Activated naive CD8-positive, alpha-beta T cell (primary cell): Measurements from ENCODE around the gene TRAF3IP1.
A peak's percentile ranks its signal among the peaks of the same experiment; 100 is the strongest.
"Not testable (repeated sequence)": the region's sequence is repeated elsewhere in the genome, so short reads cannot be mapped to it uniquely, and the experiment has no call there.

Experiments
- H3K27ac Mint-ChIP-seq: one replicate; pipeline ENCODE4 v1.8.0; 2021; ENCODE audit warnings: mixed read lengths
- H3K27me3 Mint-ChIP-seq: one replicate; pipeline ENCODE4 v1.8.0; 2021; ENCODE audit warnings: mixed read lengths
- H3K36me3 Mint-ChIP-seq: one replicate; pipeline ENCODE4 v1.8.0; 2021; ENCODE audit warnings: mixed read lengths
- H3K4me1 Mint-ChIP-seq: one replicate; pipeline ENCODE4 v1.8.0; 2021; ENCODE audit warnings: low read depth, mixed read lengths
- H3K4me3 Mint-ChIP-seq: one replicate; pipeline ENCODE4 v1.8.0; 2021; ENCODE audit warnings: mild to moderate bottlenecking, mixed read lengths
- H3K9me3 Mint-ChIP-seq: one replicate; pipeline ENCODE4 v1.8.0; 2021; ENCODE audit warnings: low read depth, mixed read lengths

The TRAF3IP1 gene

DNA sequence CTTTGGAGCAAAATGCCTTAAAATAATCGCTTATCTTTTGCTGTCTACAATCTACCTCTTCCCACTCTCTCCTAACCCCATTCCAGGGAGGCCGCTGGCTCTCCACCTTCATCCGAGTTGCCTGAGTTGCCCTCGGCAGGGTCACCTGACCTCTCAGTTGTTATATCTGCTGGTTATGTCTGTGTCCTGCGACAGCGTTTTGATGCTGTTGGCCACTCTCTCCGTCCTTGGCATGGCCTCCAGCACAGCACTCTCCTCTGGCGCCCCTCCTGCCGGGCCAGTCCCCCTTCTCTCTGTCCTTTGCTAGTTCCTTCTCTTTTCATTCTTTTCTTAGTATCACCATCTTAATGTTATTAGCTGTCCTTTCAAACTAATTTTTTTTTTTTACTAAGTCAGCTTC, 41.6 kb downstream of the TRAF3IP1 start:
- H3K4me1 Mint-ChIP-seq = no peaks in the 10 kb centered on the region
- H3K9me3 Mint-ChIP-seq = no peaks in the 10 kb centered on the region
- H3K4me3 Mint-ChIP-seq = no peak overlapping the region
- no peak overlapping the region for H3K27ac Mint-ChIP-seq
- H3K27me3 Mint-ChIP-seq = no peaks in the 10 kb centered on the region
- peaks cover 20% of the 10 kb centered on the region for H3K36me3 Mint-ChIP-seq

DNA sequence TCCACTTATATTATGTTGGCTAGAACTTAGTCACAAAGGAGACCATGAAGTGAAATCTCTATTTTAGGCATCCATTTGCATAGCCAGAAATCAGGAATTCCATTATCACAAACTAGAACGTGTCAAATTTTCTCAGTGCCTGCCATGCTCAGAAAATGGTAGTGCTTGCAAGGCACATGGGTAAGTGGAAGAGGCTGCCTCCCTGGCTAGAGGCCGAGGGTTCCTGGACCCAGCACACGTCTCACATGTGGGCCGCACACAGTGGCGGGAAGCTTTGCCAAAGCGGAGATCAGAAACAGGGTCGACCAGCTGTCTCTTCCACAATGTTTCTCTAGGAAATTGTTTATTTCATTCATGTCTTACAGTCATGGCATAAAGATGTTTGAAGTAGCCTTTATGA, 42.3 kb downstream of the TRAF3IP1 start:
- Mint-ChIP-seq H3K27ac (no peak overlapping the region), H3K4me1 (no peaks in the 10 kb centered on the region), H3K27me3 (no peaks in the 10 kb centered on the region), H3K36me3 (peaks cover 20% of the 10 kb centered on the region), H3K9me3 (no peaks in the 10 kb centered on the region), H3K4me3 (no peak overlapping the region)

- Mint-ChIP-seq H3K4me1 (peaks cover 1% of the 10 kb centered on the region), H3K4me3 (no peak overlapping the region), H3K36me3 (no peaks in the 10 kb centered on the region), H3K9me3 (no peaks in the 10 kb centered on the region), H3K27ac (no peak overlapping the region), H3K27me3 (no peaks in the 10 kb centered on the region)
Observed at GRCh38 chr2:238369591-238370040, 49.3 kb downstream of the TRAF3IP1 start.

DNA sequence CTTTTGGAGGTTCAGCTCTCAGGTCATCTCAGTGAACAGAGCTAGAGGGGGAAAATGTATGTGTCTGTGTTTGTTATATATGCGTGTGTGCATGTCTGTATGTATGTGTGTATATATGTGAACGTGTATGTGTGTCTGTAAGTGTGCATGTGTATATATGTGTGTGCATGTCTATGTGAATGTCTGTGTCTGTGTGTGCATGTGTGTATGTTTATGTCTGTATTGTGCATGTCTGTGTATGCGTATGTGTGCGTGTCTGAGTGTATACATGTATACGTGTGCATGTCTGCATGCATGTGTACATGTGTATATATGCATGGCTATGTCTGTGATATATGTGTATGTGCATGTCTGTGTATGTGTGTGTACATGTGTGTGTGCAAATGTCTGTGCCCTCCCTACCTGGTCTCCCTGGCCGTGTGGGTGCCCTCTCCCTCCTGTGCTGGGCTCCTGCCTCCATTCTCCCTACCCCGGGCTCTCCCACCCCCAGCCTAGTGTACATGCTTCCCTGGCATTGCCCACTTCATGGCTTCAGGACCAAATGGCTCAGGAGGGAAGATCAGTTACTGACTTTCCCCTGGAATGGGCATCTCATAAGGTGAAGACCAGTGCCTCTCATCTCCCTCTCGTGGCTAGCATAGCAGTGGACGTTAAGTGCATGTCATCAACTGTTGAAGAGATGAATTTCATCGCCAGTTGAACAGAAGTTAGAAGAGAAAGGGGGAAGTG, 49.9 kb downstream of the TRAF3IP1 start:
- no peaks in the 10 kb centered on the region for H3K9me3 Mint-ChIP-seq

GRCh38 chr2:238370823-238371372, 50.6 kb downstream of the TRAF3IP1 start:
- Mint-ChIP-seq H3K4me1 (peaks cover 1% of the 10 kb centered on the region), H3K27ac (no peak overlapping the region), H3K9me3 (no peaks in the 10 kb centered on the region), H3K27me3 (no peaks in the 10 kb centered on the region), H3K4me3 (no peak overlapping the region), H3K36me3 (no peaks in the 10 kb centered on the region)

More for the DNA sequence above, 49.9 kb downstream of the TRAF3IP1 start:
- no peaks in the 10 kb centered on the region for H3K36me3 Mint-ChIP-seq
- H3K4me3 Mint-ChIP-seq = no peak overlapping the region
- H3K4me1 Mint-ChIP-seq = peaks cover 1% of the 10 kb centered on the region
- no peak overlapping the region for H3K27ac Mint-ChIP-seq
- no peaks in the 10 kb centered on the region for H3K27me3 Mint-ChIP-seq

- H3K36me3 Mint-ChIP-seq, H3K27me3 Mint-ChIP-seq, H3K4me1 Mint-ChIP-seq, H3K4me3 Mint-ChIP-seq, H3K27ac Mint-ChIP-seq, H3K9me3 Mint-ChIP-seq: not testable (repeated sequence)
Observed at GRCh38 chr2:238372277-238372676, 52.0 kb downstream of the TRAF3IP1 start.

- Mint-ChIP-seq H3K4me3 (no peak overlapping the region), H3K9me3 (no peaks in the 10 kb centered on the region), H3K4me1 (peaks cover 32% of the 10 kb centered on the region), H3K27ac (no peak overlapping the region), H3K36me3 (peaks cover 3% of the 10 kb centered on the region), H3K27me3 (no peaks in the 10 kb centered on the region)
Observed at GRCh38 chr2:238376884-238377391, 56.6 kb downstream of the TRAF3IP1 start.

DNA sequence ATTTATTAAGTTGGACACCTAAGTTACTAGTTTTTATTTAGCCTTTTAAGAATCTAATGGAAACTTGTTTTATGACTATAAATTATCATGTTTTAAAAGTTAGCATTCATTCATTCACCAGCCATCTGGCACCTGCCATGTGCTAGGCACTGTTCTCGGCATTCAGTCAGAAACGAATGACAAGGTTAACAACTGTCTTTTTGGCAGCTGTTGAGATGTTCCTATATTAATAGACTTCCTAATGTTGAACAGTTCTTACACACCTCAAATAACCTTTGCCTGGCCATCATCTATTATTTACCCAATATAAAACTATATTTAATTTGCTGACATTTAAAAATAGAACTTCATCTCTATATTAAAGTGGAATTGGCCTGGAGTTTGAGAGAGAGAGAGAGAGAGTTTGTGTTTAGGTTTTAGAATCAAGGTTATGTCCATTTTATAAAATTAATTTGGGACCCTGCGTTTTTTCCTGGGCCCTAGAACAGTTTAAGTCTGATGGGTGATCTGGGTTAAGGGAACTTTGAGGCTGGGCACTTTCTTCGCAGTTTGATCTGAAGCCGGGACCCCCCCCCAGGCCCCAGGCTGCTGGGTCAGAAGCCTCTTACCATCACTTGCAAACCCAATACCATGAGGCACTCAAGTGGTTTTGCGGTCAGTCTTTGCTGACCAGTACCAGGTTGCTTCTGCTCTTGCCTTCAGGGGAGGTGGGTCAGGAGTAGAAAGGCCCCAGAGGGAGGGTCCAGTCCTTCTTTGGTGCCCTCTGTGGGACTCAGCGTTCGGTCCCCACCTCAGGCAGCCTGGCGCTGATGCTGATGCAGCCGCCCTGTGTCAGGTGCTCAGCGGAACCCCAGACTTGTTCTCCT, 58.1 kb downstream of the TRAF3IP1 start:
- Mint-ChIP-seq H3K27ac (no peak overlapping the region), H3K4me3 (no peak overlapping the region), H3K4me1 (peaks cover 33% of the 10 kb centered on the region)

GRCh38 chr2:238379096-238379810, 58.9 kb downstream of the TRAF3IP1 start:
- H3K36me3 Mint-ChIP-seq = peaks cover 12% of the 10 kb centered on the region
- H3K4me1 Mint-ChIP-seq = peaks cover 33% of the 10 kb centered on the region
- no peaks in the 10 kb centered on the region for H3K9me3 Mint-ChIP-seq
- peak overlapping the region; percentile 62 for H3K27ac Mint-ChIP-seq
- peak overlapping the region; percentile 51 for H3K4me3 Mint-ChIP-seq
- H3K27me3 Mint-ChIP-seq = no peaks in the 10 kb centered on the region

More for the DNA sequence above, 58.1 kb downstream of the TRAF3IP1 start:
- Mint-ChIP-seq H3K27me3 (no peaks in the 10 kb centered on the region), H3K9me3 (no peaks in the 10 kb centered on the region), H3K36me3 (peaks cover 11% of the 10 kb centered on the region)

- Mint-ChIP-seq H3K4me1 (peaks cover 33% of the 10 kb centered on the region), H3K27me3 (no peaks in the 10 kb centered on the region), H3K27ac (no peak overlapping the region), H3K36me3 (peaks cover 12% of the 10 kb centered on the region), H3K4me3 (no peak overlapping the region), H3K9me3 (no peaks in the 10 kb centered on the region)
Observed at GRCh38 chr2:238380336-238380735, 60.0 kb downstream of the TRAF3IP1 start.

DNA sequence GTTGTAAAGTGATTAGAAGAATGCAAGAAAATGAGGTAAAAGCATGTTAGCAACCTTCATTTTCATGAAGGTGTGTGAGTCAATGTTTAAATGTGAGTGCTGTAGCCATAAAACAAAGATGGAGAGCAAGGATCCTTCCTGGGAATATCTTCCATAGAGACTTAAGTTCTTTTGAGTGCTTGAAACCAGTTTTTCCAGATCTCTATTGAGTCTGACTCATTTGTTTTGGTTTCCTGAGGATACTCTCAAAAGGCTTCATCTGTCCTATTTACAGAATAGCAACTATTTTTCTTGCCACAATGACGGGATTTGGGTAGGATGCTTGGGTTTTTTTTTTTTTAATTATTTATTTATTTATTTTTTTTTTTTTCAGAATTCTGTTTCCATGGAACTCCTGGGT, 60.5 kb downstream of the TRAF3IP1 start:
- H3K4me1 Mint-ChIP-seq = peaks cover 33% of the 10 kb centered on the region

DNA sequence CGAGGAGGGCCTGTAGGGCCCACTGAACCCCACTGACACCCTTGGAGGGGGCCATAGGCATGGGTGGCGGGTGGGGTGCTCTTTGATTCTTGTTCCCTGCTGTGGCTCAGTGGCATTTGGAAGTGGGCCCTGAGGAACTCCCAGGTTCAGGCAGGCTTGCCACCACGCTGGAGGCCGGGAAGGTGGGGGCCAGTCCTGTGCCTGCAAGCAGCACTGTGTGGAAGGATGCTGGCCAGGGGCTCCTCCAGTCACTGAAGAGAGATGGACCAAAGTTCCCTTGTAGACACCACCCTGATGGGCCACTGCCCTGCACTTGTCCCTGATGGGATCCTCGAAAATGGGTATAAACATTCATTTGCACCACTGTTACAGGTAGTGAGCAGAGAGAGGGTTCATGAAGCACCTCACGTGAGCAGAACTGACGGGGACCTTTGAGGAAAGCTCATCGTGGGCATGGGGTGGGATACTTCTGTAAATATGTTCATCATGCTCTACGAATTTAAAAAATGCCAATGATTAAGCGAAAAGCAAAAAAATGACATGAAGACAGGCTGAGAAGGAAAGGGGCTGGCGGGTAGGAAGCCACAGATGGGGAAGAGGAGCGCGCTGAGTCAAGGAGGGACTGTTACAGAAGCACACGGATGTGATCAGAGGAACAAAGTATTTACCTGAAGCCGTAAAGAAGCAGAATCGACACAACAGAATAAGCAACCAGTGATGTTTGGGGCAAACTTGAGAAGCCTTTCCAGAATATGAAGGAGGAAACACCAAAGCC, 61.2 kb downstream of the TRAF3IP1 start:
- Mint-ChIP-seq H3K9me3 (no peaks in the 10 kb centered on the region), H3K4me1 (peaks cover 33% of the 10 kb centered on the region), H3K27ac (no peak overlapping the region), H3K4me3 (no peak overlapping the region), H3K36me3 (peaks cover 16% of the 10 kb centered on the region), H3K27me3 (no peaks in the 10 kb centered on the region)

More for the DNA sequence above, 60.5 kb downstream of the TRAF3IP1 start:
- Mint-ChIP-seq H3K27me3 (no peaks in the 10 kb centered on the region), H3K36me3 (peaks cover 13% of the 10 kb centered on the region), H3K27ac (no peak overlapping the region), H3K4me3 (no peak overlapping the region), H3K9me3 (no peaks in the 10 kb centered on the region)

DNA sequence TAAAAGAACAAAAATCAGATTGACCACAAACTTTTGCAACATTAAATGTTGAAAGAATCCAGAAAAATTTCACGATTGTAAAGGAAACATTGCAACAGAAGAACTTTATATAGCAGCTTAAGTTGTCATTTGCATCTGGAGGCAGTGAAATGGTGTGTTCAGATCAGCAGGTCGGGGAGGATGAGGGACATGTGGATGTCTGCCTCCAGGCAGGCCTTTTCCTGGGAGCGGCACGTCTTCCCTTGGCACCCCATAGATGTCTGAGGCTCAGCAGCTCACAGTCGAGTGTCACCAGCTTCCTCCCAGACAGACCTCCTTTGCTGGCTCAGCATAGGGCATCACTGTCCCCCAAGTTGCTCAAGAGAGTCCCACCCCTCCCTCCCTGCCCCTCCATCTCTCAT, 62.1 kb downstream of the TRAF3IP1 start:
- no peaks in the 10 kb centered on the region for H3K9me3 Mint-ChIP-seq
- peaks cover 18% of the 10 kb centered on the region for H3K36me3 Mint-ChIP-seq
- H3K4me3 Mint-ChIP-seq = no peak overlapping the region
- H3K4me1 Mint-ChIP-seq = peaks cover 25% of the 10 kb centered on the region
- H3K27ac Mint-ChIP-seq = no peak overlapping the region
- H3K27me3 Mint-ChIP-seq = no peaks in the 10 kb centered on the region

GRCh38 chr2:238383135-238383534, 62.8 kb downstream of the TRAF3IP1 start:
- H3K27ac Mint-ChIP-seq = no peak overlapping the region
- H3K4me1 Mint-ChIP-seq = peaks cover 20% of the 10 kb centered on the region
- H3K9me3 Mint-ChIP-seq = no peaks in the 10 kb centered on the region
- no peaks in the 10 kb centered on the region for H3K27me3 Mint-ChIP-seq
- H3K36me3 Mint-ChIP-seq = peaks cover 18% of the 10 kb centered on the region
- H3K4me3 Mint-ChIP-seq = no peak overlapping the region
